Epithelial cell of esophagus (primary cell): Measurements from ENCODE around the gene GDPD5.
A peak's percentile ranks its signal among the peaks of the same experiment; 100 is the strongest.

Experiments
- DNase-seq: peaks from one replicate; pipeline ENCODE4 v3.0.0; 2010; ENCODE audit warnings: low read depth
- H3K4me3 ChIP-seq: 2 replicates; pipeline ENCODE4 v1.5.1; 2011; ENCODE audit warnings: mild to moderate bottlenecking, low read length, control low read depth
- TF ChIP-seq, protein P1 (sequence below): IDR thresholded peaks from 2 replicates; pipeline ENCODE4 v1.5.1; 2011; ENCODE audit warnings: low read depth, mild to moderate bottlenecking, low read length, control low read depth, inconsistent platforms; ENCODE audit not compliant: insufficient read depth; ENCODE audit errors: missing control alignments

GDPD5 gene

DNA sequence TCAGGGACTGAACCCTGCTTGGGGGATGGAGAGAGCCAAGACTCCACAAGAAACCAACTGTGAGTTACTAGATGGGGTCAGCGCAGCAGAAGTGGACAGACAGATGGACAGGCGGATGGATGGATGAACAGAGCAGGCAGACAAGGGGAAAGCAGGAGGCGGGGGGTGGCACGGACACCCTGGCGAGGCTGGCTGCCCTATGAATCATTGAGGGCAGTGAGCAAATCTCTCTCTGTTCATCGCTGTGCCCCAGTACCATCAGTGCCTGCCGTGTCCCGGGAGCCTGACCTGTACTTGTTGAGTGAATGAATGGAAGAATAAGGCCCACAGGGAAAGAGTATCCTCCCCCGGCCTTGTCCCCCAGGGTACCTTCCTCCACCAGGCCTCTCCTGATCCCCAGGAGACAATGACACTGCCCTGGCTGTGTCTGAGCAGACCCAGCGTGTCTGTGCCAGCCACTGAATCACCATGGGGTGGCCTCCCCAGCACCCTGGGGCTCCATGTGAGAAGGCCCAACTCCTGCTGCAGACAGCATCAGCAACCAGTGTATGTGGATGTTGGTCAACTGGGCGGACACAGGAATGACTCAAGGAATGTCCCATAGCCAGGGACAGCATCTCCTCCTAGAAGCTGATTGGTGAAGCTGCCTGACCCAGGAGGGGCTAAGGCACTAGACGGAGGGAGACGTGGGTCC is 87.6 kb downstream of the GDPD5 start:
- no peak overlapping the region for H3K4me3 ChIP-seq
- DNase-seq = peak; percentile 32
- TF ChIP-seq, protein P1, sequence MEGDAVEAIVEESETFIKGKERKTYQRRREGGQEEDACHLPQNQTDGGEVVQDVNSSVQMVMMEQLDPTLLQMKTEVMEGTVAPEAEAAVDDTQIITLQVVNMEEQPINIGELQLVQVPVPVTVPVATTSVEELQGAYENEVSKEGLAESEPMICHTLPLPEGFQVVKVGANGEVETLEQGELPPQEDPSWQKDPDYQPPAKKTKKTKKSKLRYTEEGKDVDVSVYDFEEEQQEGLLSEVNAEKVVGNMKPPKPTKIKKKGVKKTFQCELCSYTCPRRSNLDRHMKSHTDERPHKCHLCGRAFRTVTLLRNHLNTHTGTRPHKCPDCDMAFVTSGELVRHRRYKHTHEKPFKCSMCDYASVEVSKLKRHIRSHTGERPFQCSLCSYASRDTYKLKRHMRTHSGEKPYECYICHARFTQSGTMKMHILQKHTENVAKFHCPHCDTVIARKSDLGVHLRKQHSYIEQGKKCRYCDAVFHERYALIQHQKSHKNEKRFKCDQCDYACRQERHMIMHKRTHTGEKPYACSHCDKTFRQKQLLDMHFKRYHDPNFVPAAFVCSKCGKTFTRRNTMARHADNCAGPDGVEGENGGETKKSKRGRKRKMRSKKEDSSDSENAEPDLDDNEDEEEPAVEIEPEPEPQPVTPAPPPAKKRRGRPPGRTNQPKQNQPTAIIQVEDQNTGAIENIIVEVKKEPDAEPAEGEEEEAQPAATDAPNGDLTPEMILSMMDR = no peak

DNA sequence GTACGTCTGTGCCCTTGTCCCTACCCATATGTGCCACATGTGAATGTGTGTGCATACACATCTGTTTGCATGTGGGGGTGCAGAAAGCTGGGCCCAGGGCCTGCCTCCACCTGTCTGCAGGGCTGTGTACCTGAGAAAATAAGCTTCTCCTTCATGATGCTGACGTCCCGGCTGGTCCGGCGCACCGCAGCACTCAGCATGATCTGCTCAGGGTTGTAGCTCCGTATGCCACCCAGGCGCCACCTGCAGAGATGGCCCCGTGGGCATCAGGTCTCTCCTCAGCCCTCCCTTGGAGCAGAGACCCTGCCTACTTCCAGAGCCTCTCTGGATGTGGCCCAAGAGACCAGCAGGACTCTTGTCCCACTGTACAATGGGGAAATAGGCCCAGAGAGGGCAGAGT is 88.9 kb downstream of the GDPD5 start:
- TF ChIP-seq, protein P1 = no peak
- H3K4me3 ChIP-seq = no peak overlapping the region
- no peak for DNase-seq

DNA sequence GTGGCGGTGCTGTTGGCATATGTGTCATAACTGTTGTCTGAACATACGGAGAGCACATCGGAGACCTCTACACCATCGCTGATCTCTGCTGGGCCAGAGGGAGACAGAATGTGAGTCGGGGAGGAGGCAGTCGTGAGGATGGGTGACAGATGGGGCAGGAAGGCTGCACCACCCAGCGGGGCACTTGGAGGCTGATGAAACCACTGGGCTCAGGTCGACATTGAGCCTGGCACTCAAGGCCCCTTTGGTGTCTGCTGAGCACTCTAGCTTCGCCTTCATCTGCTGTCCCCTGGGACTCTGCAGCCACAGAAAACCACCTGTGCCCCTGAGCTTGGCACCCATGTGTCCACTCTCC is 90.2 kb downstream of the GDPD5 start:
- no peak for DNase-seq
- no peak overlapping the region for H3K4me3 ChIP-seq
- TF ChIP-seq, protein P1 = no peak

DNA sequence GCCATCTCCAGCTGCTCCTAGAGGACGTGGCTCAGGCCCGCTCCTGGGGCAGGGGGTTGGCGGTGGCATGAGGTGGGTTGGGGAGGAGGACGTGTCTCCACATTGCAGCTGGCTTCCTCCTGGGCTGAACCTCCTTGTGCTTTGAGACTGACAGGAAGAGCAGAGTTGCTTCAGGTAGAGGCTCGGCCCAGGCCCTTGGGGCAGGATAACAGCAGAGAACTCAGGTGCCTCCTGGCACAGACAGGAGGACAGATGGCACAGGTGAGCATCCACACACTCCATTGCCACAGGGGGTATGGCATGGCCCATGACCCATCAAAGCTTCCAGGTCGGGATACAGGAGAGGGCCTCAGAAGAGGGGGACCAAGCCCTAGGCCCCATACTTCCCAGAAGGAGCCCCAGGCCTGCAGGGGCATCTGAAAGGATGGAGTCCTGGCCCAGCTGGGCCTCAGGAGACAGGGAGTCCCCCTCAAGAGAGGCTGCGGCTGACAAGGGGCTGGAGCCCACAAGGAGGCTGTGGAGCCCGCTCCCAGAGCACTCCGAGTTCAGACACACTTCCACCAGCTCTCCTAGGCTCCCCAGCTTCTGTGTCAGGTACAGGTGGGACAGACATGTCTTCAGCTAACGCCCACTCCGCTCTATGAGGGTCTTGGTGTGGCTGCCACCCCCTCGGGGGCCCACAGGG is 90.7 kb downstream of the GDPD5 start:
- TF ChIP-seq, protein P1 = no peak
- H3K4me3 ChIP-seq = no peak overlapping the region
- no peak for DNase-seq

DNA sequence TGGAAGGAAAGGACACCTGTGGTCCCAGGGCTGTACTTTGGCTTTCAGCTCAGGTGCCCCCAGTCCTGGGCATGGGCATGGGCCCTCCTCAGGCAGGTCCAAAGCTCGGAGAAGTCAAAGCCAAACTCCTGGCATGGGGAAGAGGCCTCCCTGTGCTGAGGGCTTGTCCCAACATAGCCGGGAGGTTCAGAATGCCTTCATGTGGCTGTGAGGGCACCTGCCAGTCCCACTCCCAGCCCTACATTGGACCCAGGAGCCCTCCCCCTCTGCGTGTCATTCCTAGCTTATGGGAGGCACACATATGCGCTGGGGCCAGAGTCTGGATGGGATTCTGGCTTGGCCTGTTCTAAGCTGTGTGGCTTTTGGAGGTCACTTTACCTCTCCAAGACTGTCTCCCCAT is 91.7 kb downstream of the GDPD5 start:
- no peak for DNase-seq
- H3K4me3 ChIP-seq = no peak overlapping the region
- TF ChIP-seq, protein P1 = no peak

DNA sequence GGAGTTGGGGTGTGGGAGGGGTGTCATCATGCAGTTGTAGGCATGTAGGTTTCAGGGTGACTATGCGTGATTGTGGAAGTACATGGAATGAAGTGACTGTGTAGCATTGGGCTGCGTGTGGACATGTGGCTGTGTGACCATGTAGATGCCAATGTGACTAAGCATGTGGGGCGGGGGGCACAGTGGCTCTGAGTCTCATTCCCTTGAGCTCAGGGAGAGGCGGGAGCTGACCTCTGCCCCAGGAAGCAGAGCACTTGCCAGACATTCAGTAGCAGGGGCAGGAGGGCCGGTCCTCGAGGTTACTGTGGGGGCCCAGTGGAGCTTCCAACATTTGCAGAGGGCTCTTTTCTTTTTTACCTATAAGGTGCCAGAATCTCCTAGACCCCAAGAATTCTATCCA is 92.3 kb downstream of the GDPD5 start:
- no peak for DNase-seq
- TF ChIP-seq, protein P1 = no peak

DNA sequence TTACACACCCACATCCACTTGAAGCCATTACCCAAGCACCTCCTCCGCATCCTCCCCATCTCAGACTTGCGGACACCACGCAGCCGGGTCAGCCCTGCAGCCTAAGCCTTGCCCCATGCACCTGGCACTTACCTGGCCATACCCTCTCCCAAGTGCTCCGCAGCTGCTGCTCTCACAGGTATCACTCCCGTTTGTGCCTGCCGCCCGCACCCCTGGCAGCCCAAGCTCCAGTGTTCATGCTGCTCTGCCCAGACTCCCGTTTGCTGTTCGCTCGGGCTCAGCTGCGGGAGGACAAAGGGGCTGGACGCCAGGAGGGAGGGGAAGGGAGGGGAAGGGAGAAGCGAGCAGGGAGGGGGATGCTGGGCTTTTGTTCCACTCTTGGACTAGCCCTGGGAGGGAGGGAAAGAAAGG is 92.8 kb downstream of the GDPD5 start, which contains the start of gene KLHL35:
KLHL35 (minus strand) TSS at position 293 of the 411 bp plus-strand sequence. CDS start 2,574 bp downstream, outside the sequence.
- no peak for DNase-seq
- no peak within 1 kb of the TSS for H3K4me3 ChIP-seq
- TF ChIP-seq, protein P1 = no peak

More for the DNA sequence above, 92.3 kb downstream of the GDPD5 start:
- H3K4me3 ChIP-seq = no peak overlapping the region
